K562 (cell line): ENCODE measurements around the gene DCUN1D3. TPM values are rescaled to one million over a fixed set of nuclear protein-coding genes. Genes with fewer than 3 reads are reported as not detected.

Experiments
- ATAC-seq: fragments of 200-7000 bp; cut with Tn5 transposase; 3 replicates; pipeline ENCODE4 v1.9.1; 2020; ENCODE audit warnings: moderate library complexity
- BruUV-seq: library from RNA; stranded (reverse); fragments of 400-500 nt; replicated peaks from 2 replicates; lab custom pipeline; 2021; lab: Mats Ljungman, UMichigan
- CTCF ChIA-PET: fragments of 300-600 bp; formaldehyde crosslinking; extraction: SDS; loops from one replicate; lab custom pipeline; 2021; ENCODE audit warnings: low intra/inter-chr PET ratio; lab: Yijun Ruan, JAX
- POLR2A ChIA-PET: fragments of 300-600, 350-650 bp; sonication (Branson Sonifier 250); formaldehyde crosslinking; extraction: SDS; loops from one replicate; lab custom pipeline; 2021; ENCODE audit warnings: antibody characterized with exemption, inconsistent platforms; lab: Yijun Ruan, JAX
- DNase-seq, 4 experiments: peaks; one replicate each; pipeline versions ENCODE4 v3.0.0 to v3.0.0-alpha.2; 2011 to 2018; ENCODE audit warnings: low spot score in 3 of 4, mixed read lengths in 3 of 4; ENCODE audit errors: extremely low read depth in 1 of 4
- FAIRE-seq: peaks from 2 replicates; lab custom pipeline; 2011; peaks lifted over from hg19 to GRCh38; lab: Jason Lieb, UNC
- H2AFZ ChIP-seq: 2 replicates; pipeline ENCODE4 v1.6.0; 2011; ENCODE audit warnings: low read depth, low read length, control low read depth, inconsistent platforms
- H3K27ac ChIP-seq: fragments of 200-600 bp; 3 replicates; pipeline ENCODE4 v1.8.0; 2011; ENCODE audit warnings: low read depth, mild to moderate bottlenecking, control low read depth, inconsistent platforms, low read length, moderate library complexity, mixed read lengths; ENCODE audit errors: extremely low read depth
- H3K27me3 ChIP-seq, 2 experiments: fragments of 300-600 bp in 1 of 2; 2 replicates in 1 of 2; 3 replicates in 1 of 2; pipeline versions ENCODE4 v1.6.0 to v1.8.0; 2011; ENCODE audit warnings: inconsistent platforms in 2 of 2, low read length in 2 of 2, mild to moderate bottlenecking in 1 of 2, mixed read lengths in 1 of 2, moderate library complexity in 1 of 2; ENCODE audit not compliant: control insufficient read depth in 2 of 2, insufficient read depth in 2 of 2
- H3K36me3 ChIP-seq: fragments of 300-600 bp; 3 replicates; pipeline ENCODE4 v1.8.0; 2011; ENCODE audit warnings: mild to moderate bottlenecking, low read length, inconsistent platforms; ENCODE audit not compliant: control insufficient read depth, insufficient read depth
- H3K4me1 ChIP-seq, 2 experiments: fragments of 200-600 bp in 1 of 2; replicated peaks in 1 of 2; 2 replicates in 1 of 2; 3 replicates in 1 of 2; pipeline versions ENCODE4 v1.5.1 to v1.8.0; 2011; ENCODE audit warnings: inconsistent platforms in 2 of 2, low read length in 2 of 2, mild to moderate bottlenecking in 1 of 2, mixed read lengths in 1 of 2, moderate library complexity in 1 of 2; ENCODE audit not compliant: control insufficient read depth in 2 of 2, insufficient read depth in 2 of 2
- H3K4me2 ChIP-seq: 2 replicates; pipeline ENCODE4 v1.6.1; 2011; ENCODE audit warnings: low read length, control low read depth, inconsistent platforms, mixed read lengths; ENCODE audit not compliant: insufficient read depth
- H3K4me3 ChIP-seq: fragments of 200-600 bp; sonication (generic), shearing (Covaris generic); 2 replicates; pipeline ENCODE4 v1.5.1; 2016; ENCODE audit warnings: control low read depth, inconsistent platforms
- H3K79me2 ChIP-seq: fragments of 200-600 bp; 3 replicates; pipeline ENCODE4 v1.8.0; 2011; ENCODE audit warnings: low read length, inconsistent platforms; ENCODE audit not compliant: control insufficient read depth, insufficient read depth
- H3K9ac ChIP-seq, 2 experiments: 2 replicates each; pipeline versions ENCODE4 v1.6.0 to v1.6.1; 2011; ENCODE audit warnings: low read depth in 2 of 2, low read length in 2 of 2, control low read depth in 1 of 2, inconsistent platforms in 1 of 2, mild to moderate bottlenecking in 1 of 2, mixed read lengths in 1 of 2; ENCODE audit not compliant: insufficient read depth in 1 of 2
- H3K9me1 ChIP-seq: one replicate; pipeline ENCODE4 v1.6.0; 2011; ENCODE audit warnings: inconsistent platforms, mild to moderate bottlenecking, low read length, moderate library complexity; ENCODE audit not compliant: control insufficient read depth, insufficient read depth
- H3K9me3 ChIP-seq: replicated peaks from 2 replicates; pipeline ENCODE4 v1.5.1; 2011; ENCODE audit warnings: low read depth, low read length, inconsistent platforms; ENCODE audit not compliant: control insufficient read depth, insufficient read depth
- H4K20me1 ChIP-seq: replicated peaks from 2 replicates; pipeline ENCODE4 v1.6.1; 2011; ENCODE audit warnings: low read length, inconsistent platforms, mixed read lengths; ENCODE audit not compliant: control insufficient read depth, insufficient read depth
- JUND ChIP-seq, 2 experiments: IDR thresholded peaks; 2 replicates in 1 of 2; 3 replicates in 1 of 2; pipeline ENCODE4 v1.6.1; 2011; ENCODE audit warnings: borderline replicate concordance in 2 of 2, low read depth in 2 of 2, low read length in 2 of 2, improper control_type of control experiment in 1 of 2, missing biosample characterization in 1 of 2, missing genetic modification characterization in 1 of 2, missing genetic modification reagents in 1 of 2
- NFE2L1 ChIP-seq: fragments of 450-650 bp; IDR thresholded peaks from 2 replicates; pipeline ENCODE4 v1.6.1; 2016; ENCODE audit warnings: missing genetic modification characterization, low read depth, mild to moderate bottlenecking, missing compliant biosample characterization, moderate library complexity, borderline replicate concordance
- NFXL1 ChIP-seq: fragments of 450-650 bp; formaldehyde crosslinking; IDR thresholded peaks from 2 replicates; pipeline ENCODE4 v1.4.0; 2021; ENCODE audit warnings: mild to moderate bottlenecking
- POLR3A ChIP-seq: IDR thresholded peaks from 2 replicates; pipeline ENCODE4 v1.6.1; 2011; ENCODE audit warnings: borderline replicate concordance, mild to moderate bottlenecking, moderate library complexity; ENCODE audit not compliant: insufficient read length, insufficient read depth; ENCODE audit errors: extremely low read depth
- TAF9B ChIP-seq: fragments of 450-650 bp; IDR thresholded peaks from 2 replicates; pipeline ENCODE4 v1.6.1; 2018; ENCODE audit warnings: mild to moderate bottlenecking; ENCODE audit not compliant: partially characterized antibody
- ZNF311 ChIP-seq: fragments of 250-450 bp; sonication (Bioruptor Pico); IDR thresholded peaks from 2 replicates; pipeline ENCODE4 v1.4.0; 2020; ENCODE audit warnings: mild to moderate bottlenecking, moderate library complexity
- WGBS: fragments of 100-300 bp; shearing (Covaris generic); methylation state at CpG from one replicate; pipeline ENCODE4 v1.1.6; 2016; ENCODE audit warnings: low coverage, mixed read lengths; ENCODE audit not compliant: insufficient coverage; ENCODE audit errors: missing lambda C conversion rate; 5-methylcytosine and 5-hydroxymethylcytosine counted together
- in situ Hi-C: fragments of 300-500 bp; cut with MboI; formaldehyde crosslinking; loops from 4 replicates; pipeline ENCODE4 v1.15.0; 2018; ENCODE audit warnings: inconsistent platforms, mixed read lengths
- intact Hi-C: fragments of 100-400 bp; cut with micrococcal nuclease; formaldehyde crosslinking; loops from 2 replicates; pipeline ENCODE4 v1.14.2; 2022
- polyA plus RNA-seq, 8 experiments: library from polyadenylated mRNA; depleted of rRNA in 4 of 8; stranded (reverse) in 5 of 8; unstranded in 3 of 8; fragments of >200 nt; fragmentation: Nextera tagmentation in 2 of 8; fragmentation: Illumina TruSeq in 1 of 8; extraction: Ambion mirVana in 2 of 8; extraction: Trizol in 1 of 8; gene quantifications; 2 replicates each; pipeline versions ENCODE4 v1.2.1 to v1.2.3, GENCODE V29; 2011 to 2014; ENCODE audit warnings: inconsistent platforms in 1 of 8, missing spikeins in 1 of 8
- total RNA-seq, 7 experiments: library from RNA; depleted of rRNA in 6 of 7; stranded (reverse); fragments of >200 nt in 6 of 7; fragmentation: Illumina TruSeq in 2 of 7; extraction: Trizol in 2 of 7; gene quantifications; 2 replicates each; pipeline versions ENCODE4 v1.2.1 to v1.2.3, GENCODE V29; 2011 to 2021; ENCODE audit warnings: low replicate concordance in 1 of 7
- TF ChIP-seq, protein P1 (sequence below): sonication (generic); IDR thresholded peaks from 2 replicates; pipeline ENCODE4 v1.6.1; 2016
- TF ChIP-seq, protein P2 (sequence below): fragments of 250-450 bp; sonication (Bioruptor Pico); IDR thresholded peaks from 2 replicates; pipeline ENCODE4 v1.5.0; 2021; ENCODE audit warnings: mild to moderate bottlenecking, moderate library complexity

DCUN1D3 gene
- total and polyA plus RNA-seq, 9 of the 15 experiments (the other 6 are each of a cell fraction or from before 2014, with no cell fraction given): 1.0 to 4.7 (median 2.2) TPM

DNA sequence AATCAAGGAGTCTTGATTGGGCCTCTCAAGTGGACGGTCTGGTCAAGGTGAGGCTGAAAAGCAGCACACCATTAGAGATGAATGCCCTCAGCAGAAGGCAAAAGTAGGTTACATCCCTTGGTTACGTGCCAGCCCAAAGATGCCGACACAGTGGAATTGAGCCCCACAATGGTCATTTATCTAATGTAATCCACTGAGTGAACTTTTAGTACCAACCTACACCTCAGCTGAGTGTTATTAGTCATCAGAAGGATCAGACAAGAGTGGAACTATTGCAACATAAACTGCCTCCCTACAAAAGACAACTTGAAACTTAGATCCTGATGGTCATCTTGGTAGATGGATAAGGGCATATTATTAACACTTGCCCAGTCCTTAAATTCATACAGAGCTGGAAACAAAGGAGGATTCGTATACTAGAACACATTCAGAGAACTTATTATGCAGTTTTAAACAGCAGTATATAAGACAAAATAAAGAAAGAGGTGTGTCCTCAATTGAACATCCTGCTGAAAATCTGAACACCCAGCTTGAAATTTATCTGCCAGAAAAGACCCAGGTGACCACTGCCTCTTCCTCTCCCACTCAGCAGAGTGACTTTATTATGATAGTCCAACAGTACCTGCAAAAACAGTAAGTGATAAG is 2.8 kb downstream of the DCUN1D3 start (continued):
- no peak for TF ChIP-seq POLR3A
- TF ChIP-seq, protein P1, sequence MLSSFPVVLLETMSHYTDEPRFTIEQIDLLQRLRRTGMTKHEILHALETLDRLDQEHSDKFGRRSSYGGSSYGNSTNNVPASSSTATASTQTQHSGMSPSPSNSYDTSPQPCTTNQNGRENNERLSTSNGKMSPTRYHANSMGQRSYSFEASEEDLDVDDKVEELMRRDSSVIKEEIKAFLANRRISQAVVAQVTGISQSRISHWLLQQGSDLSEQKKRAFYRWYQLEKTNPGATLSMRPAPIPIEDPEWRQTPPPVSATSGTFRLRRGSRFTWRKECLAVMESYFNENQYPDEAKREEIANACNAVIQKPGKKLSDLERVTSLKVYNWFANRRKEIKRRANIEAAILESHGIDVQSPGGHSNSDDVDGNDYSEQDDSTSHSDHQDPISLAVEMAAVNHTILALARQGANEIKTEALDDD: 0 out of 2 replicates have a peak, but pooled peaks have one; percentile 17
- peak; percentile 66; the same call in 1 of the 2 replicates for TF ChIP-seq JUND (IDR thresholded peaks at IDR 0.05; ENCODE audit: borderline replicate concordance, low read depth, low read length)
- no peak; the same call in 2 of the 3 replicates for TF ChIP-seq JUND (tag; IDR thresholded peaks at IDR 0.05; ENCODE audit: borderline replicate concordance, low read depth, low read length)
- no peak for TF ChIP-seq TAF9B

DNA sequence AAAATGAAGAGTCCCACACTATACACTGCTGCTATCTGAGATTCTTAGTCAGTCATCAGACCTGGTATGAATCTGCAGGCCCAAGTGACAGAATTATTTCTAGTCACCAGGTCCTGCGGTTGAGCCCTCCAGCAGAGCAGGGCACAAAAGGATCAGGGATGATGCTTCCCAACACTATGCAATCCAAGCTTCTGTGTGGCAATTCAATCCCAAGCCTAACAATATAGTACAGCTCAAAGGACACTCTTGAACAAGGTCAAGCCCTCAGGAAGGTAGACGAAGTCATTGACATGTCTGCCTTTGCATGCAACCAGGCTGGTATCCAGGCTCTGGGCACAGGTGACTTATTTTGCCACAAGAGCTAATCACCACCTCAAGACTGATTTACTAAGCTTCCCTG is 5.8 kb downstream of the DCUN1D3 start:
- WGBS: 76% methylated on average over 2 of the region's 2 CpGs
- H3K9ac ChIP-seq: no peak overlapping the region
- CTCF ChIA-PET: no interaction called here
- ATAC-seq (no peak), DNase-seq (no peak), FAIRE-seq (no peak)
- H4K20me1 ChIP-seq: no peaks in the 10 kb centered on the region
- peaks cover 4 to 19% of the 10 kb centered on the region in 2 experiments; a peak in 4 of 5 replicates for H3K4me1 ChIP-seq
- peaks cover 18% of the 10 kb centered on the region; the same call in 1 of the 3 replicates for H3K36me3 ChIP-seq
- in situ Hi-C loops: no loop called here
- peaks cover 16% of the 10 kb centered on the region for H3K79me2 ChIP-seq
- no TSS peak for BruUV-seq
- intact Hi-C loops: no loop called here
- no peak overlapping the region for H2AFZ ChIP-seq
- H3K9me1 ChIP-seq: no peaks in the 10 kb centered on the region
- no peak overlapping the region for H3K4me3 ChIP-seq
- no peaks in the 10 kb centered on the region for H3K27me3 ChIP-seq
- H3K4me2 ChIP-seq: no peak overlapping the region
- TF ChIP-seq NFE2L1: no peak
- TF ChIP-seq NFXL1 (CRISPR knock-in tag): no peak
- no peak for TF ChIP-seq ZNF311 (CRISPR knock-in tag)
- TF ChIP-seq, protein P2, sequence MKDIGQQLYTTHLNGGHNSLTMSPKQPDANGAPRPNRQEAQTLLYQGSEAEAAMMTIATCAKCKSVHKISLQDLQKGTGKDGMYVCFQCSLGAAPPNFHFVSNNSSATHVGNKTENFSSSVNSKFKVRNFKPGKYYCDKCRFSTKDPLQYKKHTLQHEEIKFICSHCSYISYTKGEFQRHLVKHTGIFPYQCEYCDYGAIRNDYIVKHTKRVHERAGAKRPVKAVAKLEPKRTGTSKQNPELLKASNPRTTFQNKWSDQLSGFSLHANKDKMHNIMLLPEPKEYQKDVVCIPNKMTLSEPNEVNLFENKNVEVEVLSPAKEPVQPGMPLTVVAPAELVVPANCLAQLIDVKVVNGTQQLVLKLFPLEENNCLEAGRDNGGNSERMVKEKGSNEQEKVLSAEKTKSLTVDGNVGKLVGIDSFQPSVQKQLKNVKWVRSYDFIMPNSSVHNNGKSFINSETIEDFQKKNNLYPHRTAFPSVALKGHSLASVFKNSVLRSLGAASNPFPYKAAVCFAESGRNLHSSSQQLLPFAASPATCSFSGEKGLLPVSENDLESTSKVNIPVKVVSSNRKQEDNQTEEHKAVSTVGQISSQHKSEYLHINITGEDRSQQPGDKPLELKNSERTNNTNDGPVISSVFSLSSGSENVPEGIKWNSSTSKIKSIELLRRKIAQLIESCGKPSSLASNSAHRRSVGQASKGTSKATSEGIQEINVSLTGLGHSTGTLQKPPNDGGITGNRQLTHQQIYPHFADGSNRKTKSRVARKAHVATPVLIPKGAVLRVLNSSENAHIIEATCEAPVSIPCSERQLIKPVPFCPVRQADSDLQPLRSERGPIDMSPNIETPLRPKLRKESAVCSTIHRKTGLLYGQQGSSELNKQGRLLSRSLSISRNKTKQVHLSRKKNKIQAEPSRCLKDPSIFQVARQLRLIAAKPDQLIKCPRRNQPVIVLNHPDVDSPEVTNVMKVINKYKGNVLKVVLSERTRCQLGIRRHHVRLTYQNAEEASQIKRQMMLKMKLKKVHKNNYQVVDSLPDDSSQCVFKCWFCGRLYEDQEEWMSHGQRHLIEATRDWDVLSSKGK: no peak
- H3K9me3 ChIP-seq: no peaks in the 10 kb centered on the region
- H3K27ac ChIP-seq: no peak overlapping the region
- POLR2A ChIA-PET: interaction anchor here (1.2 kb wide), 1 partner anchor 11 kb away, joined by 3 read pairs; no protein-coding TSS in a partner anchor
